ENCODE data around the gene FAM219A. TPM values are rescaled to one million over a fixed set of nuclear protein-coding genes. Genes with fewer than 3 reads are reported as not detected.

FAM219A gene
- total and polyA plus RNA-seq, 2 donors (not counting 1 experiment from before 2014, with no cell fraction given), result 5.3 to 7.3 TPM

GRCh38 chr9:34428325-34428958 lies 29.9 kb downstream of the FAM219A start:
- Histone ChIP-seq H2AFZ (ENCODE audit: low read length) (no peak overlapping the region), H4K20me1 (ENCODE audit: control insufficient read depth, extremely low read depth, insufficient read depth, low read length) (peaks cover 1% of the 10 kb centered on the region), H3K79me2 (ENCODE audit: control insufficient read depth, insufficient read depth, low read length) (no peaks in the 10 kb centered on the region), H3K9me3 (ENCODE audit: control insufficient read depth, insufficient read depth, low read depth, low read length) (no peaks in the 10 kb centered on the region), H3K27ac (ENCODE audit: insufficient read depth, low read length) (no peak overlapping the region), H3K4me3 (replicated peaks in 1 of 4; ENCODE audit: control extremely low read depth in 1 of 4, insufficient read depth in 1 of 4, low read depth in 3 of 4, low read length in 4 of 4) (no peak overlapping the region), H3K9ac (ENCODE audit: insufficient read depth, low read length) (no peak overlapping the region), H3K36me3 (ENCODE audit: control insufficient read depth, insufficient read depth, low read length) (no peaks in the 10 kb centered on the region), H3K27me3 (ENCODE audit: control insufficient read depth, insufficient read depth, low read length) (no peaks in the 10 kb centered on the region), H3K4me1 (ENCODE audit: control insufficient read depth, extremely low read depth, insufficient read depth, low read length) (no peaks in the 10 kb centered on the region), H3K4me2 (ENCODE audit: extremely low read depth, insufficient read depth, low read length) (no peak overlapping the region)
- TF ChIP-seq CTCF (conservative IDR thresholded peaks at IDR 0.05 in 1 of 2, IDR thresholded peaks at IDR 0.05 in 1 of 2; ENCODE audit: low read depth in 1 of 2, low read length in 2 of 2) (no peak), EZH2 (IDR thresholded peaks at IDR 0.05; ENCODE audit: low read length, missing control alignments) (no peak)
- DNase-seq (ENCODE audit: low read depth in 2 of 2), result peak; percentile 25 to 71

- Histone ChIP-seq H3K27ac (ENCODE audit: insufficient read depth, low read length) (no peak overlapping the region), H3K4me1 (ENCODE audit: control insufficient read depth, extremely low read depth, insufficient read depth, low read length) (no peaks in the 10 kb centered on the region), H3K4me3 (replicated peaks in 1 of 4; ENCODE audit: control extremely low read depth in 1 of 4, insufficient read depth in 1 of 4, low read depth in 3 of 4, low read length in 4 of 4) (no peak overlapping the region), H3K27me3 (ENCODE audit: control insufficient read depth, insufficient read depth, low read length) (no peaks in the 10 kb centered on the region), H3K9ac (ENCODE audit: insufficient read depth, low read length) (no peak overlapping the region), H3K79me2 (ENCODE audit: control insufficient read depth, insufficient read depth, low read length) (no peaks in the 10 kb centered on the region), H3K36me3 (ENCODE audit: control insufficient read depth, insufficient read depth, low read length) (no peaks in the 10 kb centered on the region), H2AFZ (ENCODE audit: low read length) (no peak overlapping the region), H3K9me3 (ENCODE audit: control insufficient read depth, insufficient read depth, low read depth, low read length) (no peaks in the 10 kb centered on the region), H4K20me1 (ENCODE audit: control insufficient read depth, extremely low read depth, insufficient read depth, low read length) (no peaks in the 10 kb centered on the region), H3K4me2 (ENCODE audit: extremely low read depth, insufficient read depth, low read length) (no peak overlapping the region)
- no peak for DNase-seq (ENCODE audit: low read depth in 2 of 2)
- no peak for TF ChIP-seq CTCF (conservative IDR thresholded peaks at IDR 0.05 in 1 of 2, IDR thresholded peaks at IDR 0.05 in 1 of 2; ENCODE audit: low read depth in 1 of 2, low read length in 2 of 2)
- no peak for TF ChIP-seq EZH2 (IDR thresholded peaks at IDR 0.05; ENCODE audit: low read length, missing control alignments)
These were observed 31.9 kb downstream of the FAM219A start for GRCh38 chr9:34426347-34427074.

- Histone ChIP-seq H3K36me3 (ENCODE audit: control insufficient read depth, insufficient read depth, low read length) (no peaks in the 10 kb centered on the region), H2AFZ (ENCODE audit: low read length) (no peak overlapping the region), H3K9me3 (ENCODE audit: control insufficient read depth, insufficient read depth, low read depth, low read length) (no peaks in the 10 kb centered on the region), H3K9ac (ENCODE audit: insufficient read depth, low read length) (no peak overlapping the region), H3K79me2 (ENCODE audit: control insufficient read depth, insufficient read depth, low read length) (no peaks in the 10 kb centered on the region), H3K4me3 (replicated peaks in 1 of 4; ENCODE audit: control extremely low read depth in 1 of 4, insufficient read depth in 1 of 4, low read depth in 3 of 4, low read length in 4 of 4) (no peak overlapping the region), H4K20me1 (ENCODE audit: control insufficient read depth, extremely low read depth, insufficient read depth, low read length) (no peaks in the 10 kb centered on the region), H3K27me3 (ENCODE audit: control insufficient read depth, insufficient read depth, low read length) (no peaks in the 10 kb centered on the region), H3K4me1 (ENCODE audit: control insufficient read depth, extremely low read depth, insufficient read depth, low read length) (no peaks in the 10 kb centered on the region), H3K27ac (ENCODE audit: insufficient read depth, low read length) (no peak overlapping the region), H3K4me2 (ENCODE audit: extremely low read depth, insufficient read depth, low read length) (no peak overlapping the region)
- DNase-seq (ENCODE audit: low read depth in 2 of 2), result no peak
- TF ChIP-seq CTCF (conservative IDR thresholded peaks at IDR 0.05 in 1 of 2, IDR thresholded peaks at IDR 0.05 in 1 of 2; ENCODE audit: low read depth in 1 of 2, low read length in 2 of 2) (no peak), EZH2 (IDR thresholded peaks at IDR 0.05; ENCODE audit: low read length, missing control alignments) (no peak)
These were observed 38.5 kb downstream of the FAM219A start for GRCh38 chr9:34419716-34420504.

Data from fibroblast of lung (primary cell).